Stimulated activated CD4-positive, alpha-beta T cell treated with anti-CD3 and anti-CD28 coated beads, TNF-alpha, amount 100 ng/mL, for 48 hours (primary cell): ENCODE data around the gene COBL.

Experiments used
- DNase-seq, 3 donors: peaks; one replicate each; pipeline ENCODE4 v3.0.0-alpha.2; 2020; ENCODE audit warnings: low read depth in 3 of 3

The COBL gene

GRCh38 chr7:51316666-51317581, at the start of gene COBL:
Gene COBL (minus strand): TSS chr7:51316809. CDS start chr7:51316633, 176 bp downstream.
- DNase-seq = no peak

- DNase-seq = no peak
Measured at GRCh38 chr7:51366172-51366728, 49.6 kb upstream of the COBL start.

- DNase-seq = no peak
Measured at GRCh38 chr7:51357821-51358220, 41.2 kb upstream of the COBL start.

GRCh38 chr7:51356849-51357516, 40.4 kb upstream of the COBL start:
- DNase-seq = no peak

GRCh38 chr7:51354897-51355296, 38.3 kb upstream of the COBL start:
- no peak for DNase-seq

- no peak for DNase-seq
Measured at GRCh38 chr7:51354434-51354833, 37.8 kb upstream of the COBL start.

- DNase-seq = no peak
Measured at GRCh38 chr7:51352174-51353100, 35.8 kb upstream of the COBL start.

- DNase-seq = no peak
Measured at GRCh38 chr7:51351661-51352060, 35.1 kb upstream of the COBL start.

- no peak for DNase-seq
Measured at GRCh38 chr7:51350546-51350896, 33.9 kb upstream of the COBL start.

GRCh38 chr7:51349820-51350545, 33.4 kb upstream of the COBL start:
- DNase-seq = no peak

GRCh38 chr7:51346126-51346525, 29.5 kb upstream of the COBL start:
- no peak for DNase-seq

- no peak for DNase-seq
Measured at GRCh38 chr7:51344406-51345138, 28.0 kb upstream of the COBL start.

GRCh38 chr7:51340936-51341335, 24.3 kb upstream of the COBL start:
- no peak for DNase-seq

- DNase-seq = no peak
Measured at GRCh38 chr7:51340029-51340838, 23.6 kb upstream of the COBL start.

- DNase-seq = no peak
Measured at GRCh38 chr7:51335057-51335456, 18.4 kb upstream of the COBL start.

GRCh38 chr7:51329696-51330263, 13.2 kb upstream of the COBL start:
- DNase-seq = no peak

- DNase-seq = no peak
Measured at GRCh38 chr7:51328351-51328801, 11.8 kb upstream of the COBL start.

GRCh38 chr7:51327287-51327717, 10.7 kb upstream of the COBL start:
- no peak for DNase-seq
